HG03095 (cell line): ENCODE measurements around the gene HMG20B.
"Not testable (repeated sequence)": the region's sequence is repeated elsewhere in the genome, so short reads cannot be mapped to it uniquely, and the experiment has no call there.

Source experiments
- ATAC-seq: cut with Tn5 transposase; IDR thresholded peaks from one replicate; pipeline ENCODE4 v1.9.1; 2021; ENCODE audit warnings: moderate library complexity; ENCODE audit not compliant: unreplicated experiment

The HMG20B gene

DNA sequence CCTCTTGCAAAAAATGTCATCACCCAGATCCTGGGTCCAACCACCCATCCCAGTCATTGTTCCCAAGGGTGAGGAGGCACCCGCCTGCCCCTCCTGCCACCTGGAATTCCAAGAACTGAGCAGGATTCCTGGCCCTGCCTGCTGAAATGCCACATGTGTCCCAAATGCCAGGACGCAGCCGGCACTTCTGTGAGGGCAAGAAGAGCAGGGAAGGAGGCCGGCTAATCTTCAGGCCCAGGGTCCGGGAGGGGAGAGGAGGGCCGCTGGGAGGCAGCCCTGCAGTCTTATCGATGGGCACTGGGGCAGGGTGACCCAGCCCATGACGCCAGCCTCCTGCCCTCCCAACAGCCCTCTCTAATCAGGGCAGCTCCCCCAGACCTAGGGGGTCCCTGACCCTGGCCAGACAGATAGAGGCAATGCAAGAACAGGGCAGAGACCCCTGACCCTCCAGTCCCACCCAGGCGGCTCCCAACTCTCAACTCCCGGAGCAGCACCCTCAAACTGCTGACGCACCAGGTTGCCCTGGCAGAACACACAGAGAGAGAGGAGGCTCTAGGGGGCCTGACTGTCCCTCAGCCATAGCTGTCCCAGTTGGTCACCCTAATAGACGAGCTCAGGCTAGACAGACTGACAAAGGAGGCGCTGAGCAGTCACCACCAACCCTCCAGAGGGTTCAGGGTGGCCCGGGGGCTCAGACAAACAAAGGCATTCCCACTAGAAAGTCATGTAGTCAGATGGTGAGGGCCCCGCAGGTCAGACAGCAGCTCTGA is 16.9 kb upstream of the HMG20B start:
- no peak for ATAC-seq

DNA sequence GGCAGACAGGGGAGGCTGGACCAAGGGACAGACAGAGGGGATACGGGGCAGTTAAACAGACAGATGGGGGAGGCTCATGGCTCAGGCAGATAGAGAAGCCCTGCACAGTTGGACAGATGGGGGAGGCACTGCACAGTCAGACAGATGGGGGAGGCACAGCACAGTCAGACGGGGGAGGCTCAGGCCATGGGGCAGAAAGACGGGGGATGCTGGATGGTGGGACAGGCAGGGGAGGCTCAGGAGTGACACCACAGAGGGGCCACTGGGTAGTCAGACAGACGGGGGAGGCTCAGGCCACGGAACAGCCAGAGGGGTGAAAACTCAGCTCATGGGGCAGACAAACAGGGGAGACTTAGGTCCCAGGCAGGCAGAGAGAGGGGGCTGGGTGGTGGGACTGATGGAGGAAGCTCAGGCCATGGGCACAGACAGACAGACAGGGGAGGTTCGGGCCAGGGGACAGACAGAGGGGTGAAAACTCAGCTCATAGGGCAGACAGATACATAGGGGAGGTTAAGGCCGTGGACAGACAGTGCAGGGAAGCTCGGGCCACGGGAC is 16.2 kb upstream of the HMG20B start:
- ATAC-seq, result no peak

DNA sequence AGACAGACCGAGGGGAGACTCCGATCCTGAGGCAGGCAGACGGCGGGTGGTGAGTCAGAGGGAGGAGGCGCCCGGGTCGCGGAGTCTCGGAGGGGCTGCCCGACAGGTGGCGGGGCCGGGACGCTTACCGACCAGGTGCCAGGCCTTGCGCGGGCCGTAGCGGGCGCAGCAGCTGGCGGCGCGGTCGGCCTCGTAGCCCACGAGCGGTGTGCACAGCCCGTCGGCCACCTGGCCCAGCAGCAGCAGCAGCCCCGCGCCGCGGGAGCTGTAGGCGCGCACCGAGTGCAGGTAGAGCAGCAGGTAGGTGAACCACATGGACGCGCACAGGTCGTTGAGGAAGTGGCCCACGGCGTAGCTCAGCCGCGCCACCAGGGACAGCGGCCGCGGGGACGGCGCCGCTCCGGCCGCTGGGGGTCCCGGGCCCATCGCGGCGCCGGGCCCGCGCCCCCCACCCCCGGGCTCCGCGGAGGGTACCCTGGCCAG is 15.7 kb upstream of the HMG20B start:
- peak; percentile 27 for ATAC-seq

DNA sequence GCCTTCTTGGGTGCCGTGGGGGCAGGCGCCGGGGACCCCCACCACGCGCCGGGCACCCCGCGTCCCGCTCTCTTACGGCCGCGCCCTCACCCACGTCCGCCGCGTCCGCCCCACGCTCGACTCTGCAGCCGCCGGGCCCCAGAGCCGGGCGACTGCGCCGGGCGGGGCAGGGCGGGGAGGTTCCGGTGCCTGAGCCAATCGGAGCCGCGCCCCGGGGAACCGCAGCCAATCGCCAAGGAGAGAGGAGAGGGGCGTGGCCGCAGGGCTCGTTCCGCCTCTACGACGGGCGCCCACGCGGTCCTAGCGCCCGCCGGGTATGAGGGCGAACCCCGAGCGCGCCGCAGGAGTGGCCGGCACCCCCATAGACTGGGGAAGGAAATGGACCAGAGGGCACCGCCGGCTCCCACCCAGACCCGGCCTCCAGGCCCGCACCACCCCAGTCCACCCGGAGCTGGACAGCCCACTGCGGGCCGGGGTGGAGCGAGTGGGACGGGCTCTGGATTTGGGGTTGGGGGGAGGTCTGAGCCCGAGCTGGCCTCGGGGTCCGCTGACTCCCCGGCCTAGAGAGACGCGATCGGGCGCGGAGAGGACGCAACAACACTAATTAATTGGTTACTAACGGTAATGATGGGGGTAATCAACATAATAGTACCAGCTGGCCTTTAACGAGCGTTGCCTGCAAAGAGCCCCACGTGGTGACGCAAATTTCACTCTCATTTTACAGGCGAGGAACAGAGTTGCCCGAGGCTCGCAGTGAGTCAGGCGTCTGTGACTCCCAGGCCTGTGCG is 15.1 kb upstream of the HMG20B start, which contains the start of gene MFSD12:
TSS of gene MFSD12 (minus strand) at position 126 of the 788 bp plus-strand sequence. CDS start 183 bp downstream, outside the sequence.
- peak; percentile 74 for ATAC-seq

DNA sequence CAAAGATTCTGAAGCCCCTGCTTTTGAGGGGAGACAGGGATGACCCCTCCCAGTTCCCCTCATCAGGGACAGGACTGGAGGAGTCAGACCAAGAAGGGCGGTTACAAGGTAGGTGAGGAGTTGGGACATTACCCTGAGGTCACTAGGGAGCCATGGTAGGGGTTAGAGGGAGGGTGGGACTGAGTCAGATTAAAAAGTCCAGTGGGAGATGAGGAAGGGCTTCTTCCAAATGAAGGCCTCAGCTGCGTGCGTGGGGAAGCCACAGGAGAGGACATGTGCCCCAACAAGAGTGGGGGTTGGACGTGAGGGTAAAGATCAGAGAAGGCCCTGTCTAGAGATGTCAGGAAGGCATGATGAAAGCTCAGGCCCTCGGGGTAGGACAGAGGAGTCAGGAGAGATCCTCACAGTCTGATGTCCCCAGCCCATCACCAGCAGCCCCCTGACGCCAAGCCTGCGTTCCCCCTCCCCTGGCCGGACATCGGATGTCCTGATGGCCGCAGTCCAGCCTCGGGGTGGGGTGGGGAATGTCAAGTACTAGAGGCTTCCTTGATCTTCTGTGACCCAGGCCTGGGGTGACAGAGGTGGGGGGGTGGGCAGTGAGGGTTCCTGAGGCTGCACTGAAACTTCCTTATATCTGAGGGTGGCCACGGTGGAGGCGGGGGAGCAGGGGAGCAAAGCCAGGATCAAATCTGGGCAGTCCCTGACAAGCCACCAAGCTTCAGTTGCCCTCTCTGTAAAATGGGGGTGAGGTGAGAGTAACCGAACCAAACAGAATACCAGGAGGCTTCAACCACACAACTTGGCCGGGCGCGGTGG is 8.8 kb upstream of the HMG20B start:
- no peak for ATAC-seq

DNA sequence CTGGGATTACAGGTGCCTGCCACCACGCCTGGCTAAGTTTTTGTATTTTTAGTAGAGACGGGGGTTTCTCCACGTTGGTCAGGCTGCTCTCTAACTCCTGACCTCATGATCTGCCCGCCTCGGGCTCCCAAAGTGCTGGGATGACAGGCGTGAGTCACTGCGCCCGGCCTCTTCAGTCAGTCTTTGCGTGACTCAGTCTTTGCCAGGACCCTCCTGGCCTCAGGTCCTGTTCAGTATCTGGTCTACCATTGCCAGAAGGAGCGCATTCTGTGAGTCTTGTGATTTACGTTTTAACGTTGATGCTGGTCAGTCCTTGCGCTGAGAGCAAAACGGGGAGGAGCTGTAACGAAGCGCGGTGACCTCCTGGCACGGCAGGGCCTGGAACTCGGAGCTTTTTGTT is 7.6 kb upstream of the HMG20B start:
- ATAC-seq, result no peak

DNA sequence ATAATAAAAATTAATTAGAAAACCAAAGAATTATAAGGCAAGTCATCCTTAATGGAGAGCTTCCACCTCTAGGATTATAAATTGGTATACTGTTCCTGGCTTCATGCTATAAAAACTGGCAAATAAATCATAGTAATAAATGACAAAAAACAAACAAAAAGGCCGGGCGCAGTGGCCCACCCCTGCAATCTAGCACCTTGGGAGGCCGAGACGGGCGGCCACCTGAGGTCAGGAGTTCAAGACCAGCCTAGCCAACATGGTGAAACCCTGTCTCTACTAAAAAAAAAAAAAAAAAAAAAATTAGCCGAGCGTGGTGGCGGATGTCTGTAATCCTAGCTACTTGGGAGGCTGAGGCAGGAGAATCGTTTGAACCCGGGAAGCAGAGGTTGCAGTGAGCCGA is 2.7 kb upstream of the HMG20B start:
- not testable (repeated sequence) for ATAC-seq

DNA sequence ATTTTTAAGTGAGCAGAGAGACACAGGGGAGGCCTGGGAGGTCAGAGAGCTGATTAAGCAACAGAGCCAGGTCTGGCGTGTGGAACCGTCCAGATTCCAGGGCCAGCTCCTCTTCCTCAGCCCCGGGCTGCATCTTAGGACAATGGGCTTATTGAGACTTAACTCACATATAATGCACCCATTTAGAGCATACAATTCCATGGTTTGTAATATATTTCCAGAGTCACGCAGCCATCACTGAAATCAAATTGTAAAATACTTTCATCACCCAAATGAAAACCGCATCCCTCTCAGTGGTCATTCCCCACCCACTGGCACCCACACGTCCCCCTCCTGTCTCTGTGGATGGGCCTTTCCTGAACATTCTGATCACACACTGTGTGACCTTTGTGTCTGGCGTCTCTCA is 2.1 kb upstream of the HMG20B start:
- ATAC-seq, result no peak

DNA sequence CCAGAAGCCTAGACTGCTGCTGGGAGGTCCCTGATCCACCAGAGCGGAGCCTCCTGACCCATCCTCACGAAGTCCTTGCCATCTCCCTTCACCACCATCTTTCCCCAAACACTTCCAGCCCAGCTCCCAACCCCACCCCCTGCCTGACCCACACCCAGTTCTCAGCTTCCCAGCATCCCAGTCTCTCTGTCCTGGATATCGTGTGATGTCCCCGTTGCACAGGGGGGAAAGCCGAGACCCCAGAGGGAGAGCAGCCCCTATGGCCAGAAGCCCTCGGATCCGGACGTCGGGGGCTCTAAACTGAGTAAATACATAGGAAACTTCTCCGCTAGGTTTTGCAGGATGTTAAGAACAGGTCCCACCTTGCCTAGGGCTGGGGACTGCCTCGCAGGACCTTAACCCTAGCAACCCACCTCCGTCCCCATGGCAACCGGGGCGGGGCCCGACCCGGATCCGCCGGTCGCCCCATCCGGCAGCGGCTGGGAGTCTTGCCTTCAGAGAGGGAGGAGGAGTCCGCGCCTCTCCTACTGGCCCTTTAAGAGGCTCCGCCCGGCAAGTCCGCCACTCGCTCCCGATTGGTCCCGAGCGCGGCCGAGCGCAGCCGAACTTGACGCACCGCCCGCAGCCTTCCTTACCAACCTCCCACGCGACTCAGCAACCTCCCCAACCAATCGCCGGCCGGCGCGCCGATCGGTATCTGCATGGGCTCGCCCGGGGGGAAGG is 451 bp upstream of the HMG20B start:
- ATAC-seq, result peak; percentile 93

DNA sequence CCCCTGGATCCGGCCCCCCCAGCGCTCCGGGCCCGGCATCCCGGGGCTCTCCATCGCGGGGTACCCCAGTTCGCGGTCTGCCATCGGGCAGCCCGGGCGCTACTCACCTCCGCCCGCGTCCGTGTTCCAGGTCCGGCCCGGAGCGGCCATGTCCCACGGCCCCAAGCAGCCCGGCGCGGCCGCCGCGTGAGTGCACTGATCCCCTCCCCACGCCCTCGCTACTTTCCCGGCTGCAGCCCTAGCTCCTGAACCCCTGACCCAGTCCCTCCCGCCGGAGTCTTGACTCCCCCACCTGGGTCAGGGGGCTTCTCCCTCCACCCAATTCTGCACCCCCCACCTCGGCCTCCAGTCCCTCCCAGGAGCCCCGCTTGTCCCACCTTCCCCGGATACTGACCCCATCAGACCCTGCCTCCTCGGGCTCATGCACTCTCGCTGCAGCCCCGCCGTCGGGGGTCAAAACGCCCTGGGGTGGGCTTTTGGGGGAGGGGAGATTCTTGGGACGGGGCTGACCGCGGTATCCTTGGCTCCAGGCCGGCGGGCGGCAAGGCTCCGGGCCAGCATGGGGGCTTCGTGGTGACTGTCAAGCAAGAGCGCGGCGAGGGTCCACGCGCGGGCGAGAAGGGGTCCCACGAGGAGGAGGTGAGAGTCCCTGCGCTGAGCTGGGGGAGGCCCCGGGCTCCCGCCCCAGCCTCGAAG is 566 bp downstream of the HMG20B start:
- ATAC-seq, result peak; percentile 1

DNA sequence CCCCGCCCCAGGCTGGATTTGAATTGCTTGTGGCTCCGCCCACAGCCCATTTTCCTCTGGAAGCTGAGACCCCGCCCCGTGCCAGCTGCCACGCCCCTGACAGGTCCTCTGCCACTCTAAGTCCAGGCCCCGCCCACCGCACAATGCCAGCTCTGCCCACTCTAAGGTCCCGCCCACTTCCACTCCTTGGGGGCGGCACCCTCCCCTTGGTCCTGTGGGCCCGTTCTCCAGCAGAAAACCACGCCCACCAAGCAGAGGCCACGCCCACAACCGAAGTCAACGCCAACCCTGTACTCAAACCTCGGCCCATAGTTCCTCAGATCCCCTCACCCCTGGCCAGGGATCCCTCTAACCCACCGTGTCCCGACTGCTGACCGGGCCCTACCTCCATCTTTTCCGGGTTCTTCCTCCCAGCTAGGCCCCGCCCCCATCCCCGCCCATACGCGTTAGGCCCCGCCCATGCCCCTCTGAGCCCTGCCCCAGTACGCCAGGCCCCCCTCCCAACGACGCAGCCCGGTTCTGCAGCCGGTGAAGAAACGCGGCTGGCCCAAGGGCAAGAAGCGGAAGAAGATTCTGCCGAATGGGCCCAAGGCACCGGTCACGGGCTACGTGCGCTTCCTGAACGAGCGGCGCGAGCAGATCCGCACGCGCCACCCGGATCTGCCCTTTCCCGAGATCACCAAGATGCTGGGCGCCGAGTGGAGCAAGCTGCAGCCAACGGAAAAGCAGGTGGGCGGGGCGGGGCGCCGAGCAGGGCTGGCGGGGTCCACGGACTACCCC is 1.3 kb downstream of the HMG20B start:
- no peak for ATAC-seq

DNA sequence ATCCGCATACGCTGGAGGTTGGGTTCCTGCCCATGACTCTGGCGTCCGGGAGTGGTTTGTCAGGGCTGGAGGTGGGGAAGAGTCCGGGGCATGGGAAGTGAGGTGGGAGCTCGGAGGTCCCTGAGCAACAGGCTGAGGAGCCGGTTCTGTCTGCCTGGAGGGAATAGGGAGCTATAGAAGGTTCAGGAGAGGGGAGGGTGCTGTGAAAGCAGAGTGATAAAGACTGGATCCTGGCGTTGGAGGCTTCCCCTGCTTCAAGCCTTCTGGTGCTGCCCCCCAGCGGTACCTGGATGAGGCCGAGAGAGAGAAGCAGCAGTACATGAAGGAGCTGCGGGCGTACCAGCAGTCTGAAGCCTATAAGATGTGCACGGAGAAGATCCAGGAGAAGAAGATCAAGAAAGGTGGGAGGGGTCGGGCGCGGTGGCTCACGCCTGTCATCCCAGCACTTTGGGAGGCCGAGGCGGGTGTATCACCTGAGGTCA is 2.6 kb downstream of the HMG20B start:
- ATAC-seq, result no peak

DNA sequence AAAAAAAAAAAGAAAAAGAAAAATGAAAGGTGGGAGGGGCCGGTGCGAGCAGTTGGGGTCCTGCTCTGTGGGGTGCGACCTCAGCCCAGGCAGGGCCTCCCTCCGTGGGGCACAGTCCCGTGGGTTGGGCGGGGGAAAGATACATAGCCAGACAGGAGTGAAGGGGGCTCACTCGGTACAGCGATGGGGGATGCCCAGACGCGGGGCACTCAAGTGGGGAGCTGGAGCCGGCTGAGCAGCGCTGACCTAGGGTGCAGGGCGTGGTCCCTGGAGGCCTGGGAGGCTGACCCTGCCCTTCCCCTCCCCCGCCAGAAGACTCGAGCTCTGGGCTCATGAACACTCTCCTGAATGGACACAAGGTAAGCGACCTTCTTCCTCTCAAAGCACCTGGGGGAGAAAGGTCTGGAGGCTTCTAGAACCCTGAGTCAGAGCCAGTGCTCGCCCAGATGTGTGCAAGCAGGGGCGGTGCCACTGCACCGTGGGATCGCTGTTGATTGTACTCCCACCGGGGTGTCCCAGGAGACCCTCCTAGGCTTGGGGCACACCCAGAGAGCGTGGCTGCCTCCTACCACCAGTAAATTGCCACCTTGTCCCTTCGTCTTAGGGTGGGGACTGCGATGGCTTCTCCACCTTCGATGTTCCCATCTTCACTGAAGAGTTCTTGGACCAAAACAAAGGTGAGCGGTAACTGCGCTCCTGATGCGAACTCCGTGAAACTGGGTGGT is 3.4 kb downstream of the HMG20B start:
- ATAC-seq, result no peak

DNA sequence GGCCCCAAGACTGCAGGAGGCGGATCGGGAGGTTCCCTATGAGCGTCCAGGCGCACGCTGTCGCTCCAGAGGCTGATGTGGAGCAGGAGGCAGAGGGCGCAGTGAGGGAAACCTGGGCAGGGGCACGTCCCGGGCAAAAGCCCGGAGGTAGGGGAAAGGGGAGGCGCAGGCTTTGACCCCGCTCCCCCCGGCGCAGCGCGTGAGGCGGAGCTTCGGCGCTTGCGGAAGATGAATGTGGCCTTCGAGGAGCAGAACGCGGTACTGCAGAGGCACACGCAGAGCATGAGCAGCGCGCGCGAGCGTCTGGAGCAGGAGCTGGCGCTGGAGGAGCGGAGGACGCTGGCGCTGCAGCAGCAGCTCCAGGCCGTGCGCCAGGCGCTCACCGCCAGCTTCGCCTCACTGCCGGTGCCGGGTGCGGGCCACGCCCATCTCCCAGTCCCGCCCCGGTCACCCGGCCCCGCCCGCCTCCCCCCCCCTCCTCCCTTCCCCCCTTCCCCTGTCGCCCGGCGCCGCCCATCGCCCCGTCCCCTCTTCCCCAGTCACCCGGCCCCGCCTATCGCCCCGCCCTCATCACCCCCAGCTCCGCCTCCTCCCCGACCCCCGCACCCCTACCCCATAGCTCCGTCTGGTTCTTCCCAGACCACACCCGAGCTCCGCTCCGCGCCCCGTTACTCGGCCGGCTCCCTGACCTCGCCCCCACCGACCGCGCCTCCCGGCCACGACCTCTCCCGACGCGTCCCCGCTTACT is 4.1 kb downstream of the HMG20B start:
- no peak for ATAC-seq

DNA sequence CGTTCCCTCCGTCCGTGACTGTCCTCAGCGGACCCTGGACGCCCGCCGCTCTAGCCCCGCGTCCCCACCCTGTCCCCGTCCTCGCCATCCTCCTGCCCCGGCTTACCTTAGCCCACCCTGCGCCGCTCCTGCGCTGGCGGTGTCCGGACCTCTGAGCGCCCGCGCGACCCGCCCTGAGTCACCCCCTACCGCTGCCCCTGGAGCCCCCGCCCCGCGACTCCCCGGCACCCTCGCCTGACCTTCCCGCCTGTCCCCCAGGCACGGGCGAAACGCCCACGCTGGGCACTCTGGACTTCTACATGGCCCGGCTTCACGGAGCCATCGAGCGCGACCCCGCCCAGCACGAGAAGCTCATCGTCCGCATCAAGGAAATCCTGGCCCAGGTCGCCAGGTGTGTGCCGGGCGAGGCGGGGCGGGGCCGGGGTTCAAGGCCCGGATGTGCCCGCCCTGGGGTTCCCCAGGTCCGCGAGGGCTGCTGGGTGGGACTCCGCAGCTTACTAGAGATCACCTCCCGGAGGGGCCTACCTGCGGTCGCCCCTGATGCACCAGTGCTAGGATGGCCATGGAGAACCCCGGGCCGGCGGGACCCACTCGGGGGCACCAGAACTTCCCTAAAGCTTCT is 5.1 kb downstream of the HMG20B start:
- no peak for ATAC-seq

DNA sequence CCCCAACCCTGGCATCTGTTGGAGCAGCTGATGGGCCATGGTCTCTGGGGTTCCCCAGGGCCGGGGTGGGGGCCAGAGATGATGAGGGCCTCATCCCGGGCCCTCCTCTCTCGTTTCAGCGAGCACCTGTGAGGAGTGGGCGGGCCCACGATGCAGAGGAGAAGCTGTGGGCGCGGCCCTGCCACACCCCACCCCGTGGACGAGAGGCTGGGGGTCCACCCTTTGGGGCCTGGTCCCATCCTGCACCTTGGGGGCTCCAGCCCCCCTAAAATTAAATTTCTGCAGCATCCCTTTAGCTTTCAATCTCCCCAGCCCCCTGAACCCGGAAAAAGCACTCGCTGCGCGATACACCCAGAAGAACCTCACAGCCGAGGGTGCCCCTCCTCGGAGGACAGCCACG is 5.6 kb downstream of the HMG20B start:
- no peak for ATAC-seq
